Keratinocyte (primary cell): ENCODE measurements around the gene ZP2. TPM values are rescaled to one million over a fixed set of nuclear protein-coding genes. Genes with fewer than 3 reads are reported as not detected.

ENCODE experiments used
- DNase-seq: peaks from one replicate; pipeline ENCODE4 v3.0.0-alpha.2; 2011; ENCODE audit warnings: low read depth, missing footprints, low spot score
- FAIRE-seq: peaks from 2 replicates; lab custom pipeline; 2011; peaks lifted over from hg19 to GRCh38; lab: Jason Lieb, UNC
- H2AFZ ChIP-seq: 2 replicates; pipeline ENCODE4 v1.6.0; 2012; ENCODE audit warnings: low read length, control low read depth, inconsistent platforms; ENCODE audit not compliant: control insufficient read depth
- H3K27ac ChIP-seq: 2 replicates; pipeline ENCODE4 v1.5.1; 2011; ENCODE audit warnings: low read length; ENCODE audit not compliant: control insufficient read depth, insufficient read depth
- H3K27me3 ChIP-seq: 3 replicates; pipeline ENCODE4 v1.6.0; 2011; ENCODE audit warnings: low read length; ENCODE audit not compliant: control insufficient read depth, insufficient read depth; ENCODE audit errors: extremely low read depth
- H3K36me3 ChIP-seq, 2 experiments: 2 replicates in 1 of 2; 3 replicates in 1 of 2; pipeline ENCODE4 v1.5.1; 2011; ENCODE audit warnings: low read length in 2 of 2, mild to moderate bottlenecking in 1 of 2; ENCODE audit not compliant: control insufficient read depth in 2 of 2, insufficient read depth in 2 of 2; ENCODE audit errors: extremely low read depth in 1 of 2
- H3K4me1 ChIP-seq: 3 replicates; pipeline ENCODE4 v1.5.1; 2011; ENCODE audit warnings: low read length; ENCODE audit not compliant: control insufficient read depth, insufficient read depth; ENCODE audit errors: extremely low read depth
- H3K4me2 ChIP-seq: 3 replicates; pipeline ENCODE4 v1.6.0; 2011; ENCODE audit warnings: low read depth, low read length; ENCODE audit not compliant: control insufficient read depth, insufficient read depth; ENCODE audit errors: extremely low read depth
- H3K4me3 ChIP-seq, 3 experiments: fragments of 200-600 bp in 1 of 3; sonication (generic) in 1 of 3; 2 replicates in 2 of 3; 3 replicates in 1 of 3; pipeline ENCODE4 v1.5.1; 2011 to 2016; ENCODE audit warnings: low read length in 3 of 3, mild to moderate bottlenecking in 3 of 3, control low read depth in 2 of 3, inconsistent platforms in 1 of 3, low read depth in 1 of 3, mixed read lengths in 1 of 3, mixed run types in 1 of 3, moderate library complexity in 1 of 3; ENCODE audit not compliant: control insufficient read depth in 2 of 3, insufficient read depth in 2 of 3; ENCODE audit errors: extremely low read depth in 1 of 3
- H3K79me2 ChIP-seq: 2 replicates; pipeline ENCODE4 v1.6.0; 2012; ENCODE audit warnings: low read length; ENCODE audit not compliant: control insufficient read depth, insufficient read depth
- H3K9ac ChIP-seq: 3 replicates; pipeline ENCODE4 v1.6.0; 2011; ENCODE audit warnings: low read length; ENCODE audit not compliant: control insufficient read depth, insufficient read depth; ENCODE audit errors: extremely low read depth
- H3K9me1 ChIP-seq: 3 replicates; pipeline ENCODE4 v1.6.0; 2011; ENCODE audit warnings: low read length; ENCODE audit not compliant: control insufficient read depth, insufficient read depth; ENCODE audit errors: extremely low read depth
- H3K9me3 ChIP-seq: 2 replicates; pipeline ENCODE4 v1.5.1; 2012; ENCODE audit warnings: low read depth, low read length; ENCODE audit not compliant: control insufficient read depth
- H4K20me1 ChIP-seq: 3 replicates; pipeline ENCODE4 v1.6.0; 2011; ENCODE audit warnings: low read length; ENCODE audit not compliant: control insufficient read depth, insufficient read depth; ENCODE audit errors: extremely low read depth
- CTCF ChIP-seq, 3 experiments: IDR thresholded peaks in 1 of 3; conservative IDR thresholded peaks in 1 of 3; optimal IDR thresholded peaks in 1 of 3; 2 replicates in 2 of 3; 3 replicates in 1 of 3; pipeline versions ENCODE3 to v1.5.1; 2011; ENCODE audit warnings: low read length in 3 of 3, mild to moderate bottlenecking in 3 of 3, moderate library complexity in 2 of 3, control low read depth in 1 of 3, inconsistent platforms in 1 of 3; ENCODE audit not compliant: insufficient read depth in 2 of 3; ENCODE audit errors: extremely low read depth in 1 of 3
- EZH2 ChIP-seq: IDR thresholded peaks from one replicate; pipeline ENCODE4 v1.6.1; 2012; ENCODE audit warnings: inconsistent platforms, mild to moderate bottlenecking, low read length, moderate library complexity
- dilution Hi-C: fragments of 300-500 bp; cut with MboI; formaldehyde crosslinking; loops from one replicate; pipeline ENCODE4 v1.7.0; 2020; ENCODE audit warnings: low sequenced_read_pairs; ENCODE audit not compliant: extremely low pct_ligation_motif_present
- polyA plus RNA-seq, 5 experiments: library from polyadenylated mRNA; depleted of rRNA in 3 of 5; stranded (reverse) in 3 of 5; stranded (forward) in 1 of 5; unstranded in 1 of 5; fragments of >200 nt; gene quantifications; 1 replicate in 1 of 5; 2 replicates in 3 of 5; 3 replicates in 1 of 5; pipeline versions ENCODE4 v1.2.1 to v1.2.3, GENCODE V29; 2011 to 2012; ENCODE audit warnings: missing spikeins in 2 of 5, low read depth in 1 of 5, low replicate concordance in 1 of 5

The ZP2 gene
- polyA plus RNA-seq, 1 donor (not counting 4 experiments of a cell fraction or from before 2014, with no cell fraction given): not detected

- Histone ChIP-seq H2AFZ (no peak overlapping the region), H3K9me1 (no peaks in the 10 kb centered on the region), H3K4me2 (no peak overlapping the region), H3K9ac (no peak overlapping the region), H3K4me1 (peaks cover 22% of the 10 kb centered on the region), H3K27me3 (no peaks in the 10 kb centered on the region), H4K20me1 (no peaks in the 10 kb centered on the region), H3K4me3 (no peak overlapping the region), H3K79me2 (peaks cover 36% of the 10 kb centered on the region), H3K9me3 (no peaks in the 10 kb centered on the region), H3K36me3 (peaks cover 10 to 34% of the 10 kb centered on the region in 2 experiments), H3K27ac (no peak overlapping the region)
- no peak for DNase-seq
- TF ChIP-seq CTCF (optimal IDR thresholded peaks at IDR 0.05 in 1 of 3, IDR thresholded peaks at IDR 0.05 in 1 of 3, conservative IDR thresholded peaks at IDR 0.05 in 1 of 3; ENCODE audit: extremely low read depth in 1 of 3, insufficient read depth in 2 of 3, low read length in 3 of 3) (no peak), EZH2 (no peak)
- FAIRE-seq: no peak
- dilution Hi-C loops: no loop called here
Measured at GRCh38 chr16:21162661-21163151, 48.7 kb downstream of the ZP2 start.

DNA sequence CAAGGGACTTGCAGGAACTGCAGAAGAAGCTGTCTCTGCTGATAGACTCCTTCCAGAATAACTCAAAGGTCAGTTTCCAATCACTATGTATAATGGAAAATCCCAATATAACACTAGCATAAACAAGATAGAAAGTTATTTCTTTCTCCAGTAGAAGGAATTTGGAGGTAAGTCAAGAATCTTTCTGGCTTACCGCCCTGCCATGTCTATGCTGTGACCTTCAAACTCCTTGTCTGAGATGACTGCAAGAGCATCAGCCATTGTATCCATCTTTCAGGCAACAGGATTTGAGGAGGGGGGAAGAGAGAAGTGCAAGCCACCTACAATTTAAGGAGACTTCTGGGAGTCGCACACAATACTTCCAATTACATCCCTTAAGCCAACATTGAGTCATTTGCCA lies 50.2 kb downstream of the ZP2 start:
- H3K9me3 ChIP-seq: no peaks in the 10 kb centered on the region
- H3K4me3 ChIP-seq: no peak overlapping the region
- FAIRE-seq (no peak), DNase-seq (no peak)
- H3K27me3 ChIP-seq: no peaks in the 10 kb centered on the region
- H3K36me3 ChIP-seq: peaks cover 5 to 25% of the 10 kb centered on the region in 2 experiments
- no peak overlapping the region for H3K9ac ChIP-seq
- dilution Hi-C loops: no loop called here
- H3K27ac ChIP-seq: no peak overlapping the region
- no peaks in the 10 kb centered on the region for H3K9me1 ChIP-seq
- no peaks in the 10 kb centered on the region for H4K20me1 ChIP-seq
- no peak overlapping the region for H2AFZ ChIP-seq
- H3K4me1 ChIP-seq: peaks cover 26% of the 10 kb centered on the region
- H3K4me2 ChIP-seq: no peak overlapping the region
- H3K79me2 ChIP-seq: peaks cover 31% of the 10 kb centered on the region
- TF ChIP-seq CTCF (optimal IDR thresholded peaks at IDR 0.05 in 1 of 3, IDR thresholded peaks at IDR 0.05 in 1 of 3, conservative IDR thresholded peaks at IDR 0.05 in 1 of 3; ENCODE audit: extremely low read depth in 1 of 3, insufficient read depth in 2 of 3, low read length in 3 of 3) (no peak), EZH2 (no peak)
